ENCODE measurements around the gene ABHD6. TPM values are rescaled to one million over a fixed set of nuclear protein-coding genes. Genes with fewer than 3 reads are reported as not detected.

The ABHD6 gene
- polyA plus RNA-seq, 1 experiment, result 9.2 TPM

DNA sequence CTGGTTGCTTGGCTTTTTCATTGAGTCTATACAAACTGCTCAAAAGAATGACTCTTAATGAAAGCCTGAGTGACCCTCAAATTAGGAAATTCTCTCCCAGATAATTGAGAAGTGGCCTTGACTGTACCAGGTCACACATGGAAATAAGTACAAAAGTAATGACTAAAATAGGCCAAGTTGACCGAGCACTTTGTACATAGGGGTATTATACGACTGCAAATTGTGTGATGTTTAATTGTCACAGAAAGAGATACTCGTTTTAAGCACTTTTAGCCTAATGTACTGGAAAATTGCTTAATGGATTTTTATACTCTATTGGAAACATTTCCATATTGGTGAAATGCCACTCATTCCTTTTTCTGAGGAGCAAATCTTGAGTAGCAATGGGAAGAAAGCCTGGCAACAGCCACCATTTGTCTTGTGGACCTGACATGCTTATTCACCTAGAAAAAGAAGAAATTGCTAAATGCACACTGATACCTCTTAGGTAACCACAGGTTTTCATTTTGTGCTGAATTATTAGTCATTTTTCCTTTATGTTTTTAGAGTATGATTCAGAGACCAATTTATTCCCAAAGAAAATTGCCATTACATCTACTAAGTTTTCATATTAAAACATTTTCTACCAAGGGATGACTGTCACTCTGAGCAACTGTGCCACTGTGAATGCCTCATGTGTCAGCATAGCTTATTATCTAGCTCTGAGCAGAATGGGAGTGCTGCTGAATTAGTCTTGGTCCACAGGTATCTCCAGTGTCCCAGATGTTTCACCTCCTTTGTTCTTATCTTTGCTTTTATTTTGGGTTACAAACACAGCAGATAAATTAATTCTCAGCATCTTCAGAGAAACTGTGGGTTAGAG, 86.2 kb downstream of the ABHD6 start:
- POLR2A ChIA-PET, result no interaction called here
- no peak for DNase-seq (ENCODE audit: low read depth)
- CTCF ChIA-PET, result interaction anchor here (0.6 to 9.3 kb wide), 4 partner anchors 16 to 146 kb away, joined by 3 to 66 read pairs (median 4); partner anchors contain the start of genes HTD2 and RPP14
- no peak for TF ChIP-seq CTCF (IDR thresholded peaks at IDR 0.05; ENCODE audit: insufficient read depth, low read depth, low read length)
- Histone ChIP-seq H3K27me3 (ENCODE audit: control insufficient read depth, insufficient read depth, low read length) (no peaks in the 10 kb centered on the region), H3K4me3 (ENCODE audit: low read depth, low read length) (no peak overlapping the region), H3K36me3 (ENCODE audit: control insufficient read depth, insufficient read depth, low read length) (no peaks in the 10 kb centered on the region)

GRCh38 chr3:58324391-58325390, 87.1 kb downstream of the ABHD6 start:
- no peaks in the 10 kb centered on the region for H3K27me3 ChIP-seq (ENCODE audit: control insufficient read depth, insufficient read depth, low read length)
- DNase-seq (ENCODE audit: low read depth), result no peak
- ChIA-PET CTCF (interaction anchor here (0.7 to 1.9 kb wide), 6 partner anchors 19 to 168 kb away, joined by 3 to 6 read pairs (median 4); partner anchors contain the start of genes HTD2, KCTD6 and RPP14), POLR2A (no interaction called here)
- no peak overlapping the region for H3K4me3 ChIP-seq (ENCODE audit: low read depth, low read length)
- no peaks in the 10 kb centered on the region for H3K36me3 ChIP-seq (ENCODE audit: control insufficient read depth, insufficient read depth, low read length)
- no peak for TF ChIP-seq CTCF (IDR thresholded peaks at IDR 0.05; ENCODE audit: insufficient read depth, low read depth, low read length)

DNA sequence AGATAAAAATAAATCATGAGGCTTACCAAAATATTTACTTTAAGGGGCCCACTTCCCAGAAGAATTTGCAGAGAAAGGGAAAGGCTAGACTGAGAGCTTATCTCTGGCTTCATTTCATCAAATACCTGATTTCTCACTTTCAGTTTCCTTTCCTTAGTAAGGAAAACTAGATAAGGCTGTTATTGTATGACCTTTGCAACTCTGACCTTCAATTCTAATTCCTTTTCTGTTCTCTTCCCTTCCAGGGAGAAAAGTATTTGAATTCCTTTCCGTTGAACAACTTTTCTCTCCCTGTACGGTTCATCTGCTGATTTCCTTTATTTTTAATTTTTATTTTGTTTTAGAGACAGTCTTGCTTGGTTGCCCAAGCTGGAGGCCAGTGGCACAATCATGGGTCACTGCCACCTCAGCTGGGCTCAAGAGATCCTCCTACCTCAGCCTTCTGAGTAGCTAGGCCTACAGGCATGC, 88.0 kb downstream of the ABHD6 start:
- Histone ChIP-seq H3K36me3 (ENCODE audit: control insufficient read depth, insufficient read depth, low read length) (no peaks in the 10 kb centered on the region), H3K4me3 (ENCODE audit: low read depth, low read length) (no peak overlapping the region), H3K27me3 (ENCODE audit: control insufficient read depth, insufficient read depth, low read length) (no peaks in the 10 kb centered on the region)
- no peak for TF ChIP-seq CTCF (IDR thresholded peaks at IDR 0.05; ENCODE audit: insufficient read depth, low read depth, low read length)
- DNase-seq (ENCODE audit: low read depth), result no peak
- ChIA-PET POLR2A (no interaction called here), CTCF (interaction anchor here (1.2 to 1.9 kb wide), 5 partner anchors 19 to 167 kb away, joined by 3 to 6 read pairs (median 3); partner anchors contain the start of genes HTD2, KCTD6 and RPP14)

DNA sequence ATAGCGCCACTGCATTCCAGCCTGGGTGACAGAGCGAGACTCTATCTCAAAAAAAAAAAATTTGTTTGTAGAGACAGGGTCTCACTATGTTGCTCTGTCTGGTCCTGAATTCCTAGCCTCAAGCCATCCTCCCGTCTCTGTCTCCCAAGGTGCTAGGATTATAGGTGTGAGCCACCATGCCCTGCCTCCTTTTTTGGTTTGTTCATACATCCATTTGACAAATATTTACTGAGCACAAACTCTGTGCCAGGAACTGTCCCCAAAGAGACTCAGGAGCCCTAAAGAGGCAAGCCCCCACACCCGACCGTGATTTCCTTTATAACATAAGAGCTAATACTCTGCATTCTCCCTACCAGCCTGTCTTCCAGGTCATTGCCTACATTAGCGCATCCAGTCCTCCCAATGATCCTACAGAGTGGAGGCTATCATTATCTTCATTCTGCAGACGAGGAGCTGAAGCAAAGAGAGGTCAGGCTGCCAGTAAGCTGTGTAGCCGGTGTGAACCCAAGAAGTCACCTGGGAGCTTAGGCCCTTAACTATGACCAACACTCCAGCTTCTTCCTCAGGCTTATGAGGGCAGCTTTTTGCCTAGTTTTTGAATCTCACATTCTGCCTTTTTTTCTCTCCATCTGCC, 88.8 kb downstream of the ABHD6 start:
- no peaks in the 10 kb centered on the region for H3K27me3 ChIP-seq (ENCODE audit: control insufficient read depth, insufficient read depth, low read length)
- ChIA-PET POLR2A (no interaction called here), CTCF (interaction anchor here (0.9 to 1.9 kb wide), 5 partner anchors 11 to 89 kb away, joined by 3 to 6 read pairs (median 4); partner anchors contain the start of gene HTD2)
- H3K36me3 ChIP-seq (ENCODE audit: control insufficient read depth, insufficient read depth, low read length), result no peaks in the 10 kb centered on the region
- no peak for DNase-seq (ENCODE audit: low read depth)
- no peak overlapping the region for H3K4me3 ChIP-seq (ENCODE audit: low read depth, low read length)
- no peak for TF ChIP-seq CTCF (IDR thresholded peaks at IDR 0.05; ENCODE audit: insufficient read depth, low read depth, low read length)

Data from BJ (cell line).